Caco-2 (cell line): ENCODE data around the gene CEND1. TPM values are rescaled to one million over a fixed set of nuclear protein-coding genes. Genes with fewer than 3 reads are reported as not detected.
A peak's percentile ranks its signal among the peaks of the same experiment; 100 is the strongest.

Experiments
- BruUV-seq: library from RNA; stranded (reverse); fragments of 400-500 nt; replicated peaks from 2 replicates; lab custom pipeline; 2021; lab: Mats Ljungman, UMichigan
- CTCF ChIA-PET: fragments of 300-600 bp; sonication (Branson Sonifier 250); formaldehyde crosslinking; loops from one replicate; lab custom pipeline; 2022; ENCODE audit warnings: antibody characterized with exemption; lab: Charles Lee
- POLR2A ChIA-PET: fragments of 300-600 bp; sonication (Branson Sonifier 250); formaldehyde crosslinking; loops from one replicate; lab custom pipeline; 2022; ENCODE audit warnings: antibody characterized with exemption; lab: Charles Lee
- DNase-seq, 2 experiments: peaks; one replicate each; pipeline versions ENCODE4 v3.0.0 to v3.0.0-alpha.2; 2020 to 2022
- H3K27me3 ChIP-seq: replicated peaks from 2 replicates; pipeline ENCODE4 v1.6.0; 2011; ENCODE audit warnings: low read length; ENCODE audit not compliant: control insufficient read depth, insufficient read depth
- H3K36me3 ChIP-seq: 2 replicates; pipeline ENCODE4 v1.5.1; 2011; ENCODE audit warnings: low read length; ENCODE audit not compliant: control insufficient read depth, insufficient read depth
- H3K4me1 ChIP-seq: fragments of 250-450 bp; sonication (Bioruptor Pico); 2 replicates; pipeline ENCODE4 v1.5.1; 2020; ENCODE audit warnings: mild to moderate bottlenecking
- H3K4me3 ChIP-seq: 2 replicates; pipeline ENCODE4 v1.5.1; 2011; ENCODE audit warnings: low read depth, mild to moderate bottlenecking, control low read depth, low read length
- H3K9me3 ChIP-seq: fragments of 250-450 bp; sonication (Bioruptor Pico); 2 replicates; pipeline ENCODE4 v1.5.1; 2020; ENCODE audit warnings: mild to moderate bottlenecking, moderate library complexity
- H3K27ac Mint-ChIP-seq: one replicate; pipeline ENCODE4 v1.8.0; 2022; ENCODE audit warnings: mixed read lengths; ENCODE audit not compliant: unreplicated experiment
- H3K27me3 Mint-ChIP-seq: one replicate; pipeline ENCODE4 v1.8.0; 2022; ENCODE audit warnings: mixed read lengths; ENCODE audit not compliant: insufficient read depth, unreplicated experiment
- H3K36me3 Mint-ChIP-seq: one replicate; pipeline ENCODE4 v1.8.0; 2022; ENCODE audit warnings: mild to moderate bottlenecking, mixed read lengths; ENCODE audit not compliant: insufficient read depth, unreplicated experiment
- H3K4me1 Mint-ChIP-seq: one replicate; pipeline ENCODE4 v1.8.0; 2022; ENCODE audit warnings: low read depth, mixed read lengths; ENCODE audit not compliant: unreplicated experiment
- H3K4me3 Mint-ChIP-seq: one replicate; pipeline ENCODE4 v1.8.0; 2022; ENCODE audit warnings: mild to moderate bottlenecking, moderate library complexity, mixed read lengths; ENCODE audit not compliant: unreplicated experiment
- H3K9me3 Mint-ChIP-seq: one replicate; pipeline ENCODE4 v1.8.0; 2022; ENCODE audit warnings: mixed read lengths; ENCODE audit not compliant: unreplicated experiment
- intact Hi-C: fragments of 100-400 bp; cut with micrococcal nuclease; formaldehyde crosslinking; loops from one replicate; pipeline ENCODE4 v1.10.0; 2022; ENCODE audit not compliant: unreplicated experiment
- total RNA-seq: library from RNA; stranded (reverse); gene quantifications from 2 replicates; pipeline ENCODE4 v1.2.3, GENCODE V29; 2022
- TF ChIP-seq, protein P1 (sequence below), 2 experiments: fragments of 200-600 bp in 1 of 2; IDR thresholded peaks; 1 replicate in 1 of 2; 2 replicates in 1 of 2; pipeline versions ENCODE4 v1.5.1 to v1.8.0; 2011 to 2022; ENCODE audit warnings: antibody characterized with exemption in 1 of 2, control low read depth in 1 of 2, inconsistent platforms in 1 of 2, low read depth in 1 of 2, low read length in 1 of 2, mild to moderate bottlenecking in 1 of 2, moderate library complexity in 1 of 2; ENCODE audit not compliant: insufficient read depth in 1 of 2, severe bottlenecking in 1 of 2, unreplicated experiment in 1 of 2

The CEND1 gene
- total RNA-seq, 1 experiment from 2014 or later, result not detected

DNA sequence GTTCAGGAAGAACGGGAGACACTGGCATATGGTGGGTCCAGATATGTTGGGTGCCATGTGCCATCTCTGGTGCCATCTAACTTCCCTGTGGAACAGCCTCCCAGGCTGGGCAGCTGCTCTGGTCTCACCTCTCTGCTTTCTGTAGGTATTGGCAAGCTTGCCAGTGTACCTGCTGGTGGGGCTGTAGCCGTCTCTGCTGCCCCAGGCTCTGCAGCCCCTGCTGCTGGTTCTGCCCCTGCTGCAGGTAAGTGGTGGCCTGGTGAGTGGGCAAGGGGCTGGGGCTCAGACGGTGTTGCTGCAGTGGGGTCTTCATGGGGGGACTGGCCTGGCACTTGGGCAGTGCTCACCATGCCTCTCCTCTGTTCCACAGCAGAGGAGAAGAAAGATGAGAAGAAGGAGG is 22.5 kb upstream of the CEND1 start:
- BruUV-seq, result no TSS peak
- peak overlapping the region; percentile 99 for H3K27ac Mint-ChIP-seq
- no peak overlapping the region for H3K4me3 ChIP-seq
- peaks cover 76% of the 10 kb centered on the region for H3K36me3 Mint-ChIP-seq
- ChIA-PET CTCF (interaction anchor here (0.6 kb wide), 1 partner anchor 11 kb away, joined by 4 read pairs; no protein-coding TSS in a partner anchor), POLR2A (no interaction called here)
- peaks cover 4% of the 10 kb centered on the region; the same call in 1 of the 2 replicates for H3K4me1 ChIP-seq
- H3K9me3 ChIP-seq, result no peaks in the 10 kb centered on the region
- intact Hi-C loops, result no loop called here
- no peak for DNase-seq
- peaks cover 14% of the 10 kb centered on the region for H3K36me3 ChIP-seq
- no peaks in the 10 kb centered on the region for H3K9me3 Mint-ChIP-seq
- H3K27me3 ChIP-seq, result no peaks in the 10 kb centered on the region
- no peaks in the 10 kb centered on the region for H3K4me1 Mint-ChIP-seq
- H3K27me3 Mint-ChIP-seq, result no peaks in the 10 kb centered on the region
- no peak overlapping the region for H3K4me3 Mint-ChIP-seq
- TF ChIP-seq, protein P1, sequence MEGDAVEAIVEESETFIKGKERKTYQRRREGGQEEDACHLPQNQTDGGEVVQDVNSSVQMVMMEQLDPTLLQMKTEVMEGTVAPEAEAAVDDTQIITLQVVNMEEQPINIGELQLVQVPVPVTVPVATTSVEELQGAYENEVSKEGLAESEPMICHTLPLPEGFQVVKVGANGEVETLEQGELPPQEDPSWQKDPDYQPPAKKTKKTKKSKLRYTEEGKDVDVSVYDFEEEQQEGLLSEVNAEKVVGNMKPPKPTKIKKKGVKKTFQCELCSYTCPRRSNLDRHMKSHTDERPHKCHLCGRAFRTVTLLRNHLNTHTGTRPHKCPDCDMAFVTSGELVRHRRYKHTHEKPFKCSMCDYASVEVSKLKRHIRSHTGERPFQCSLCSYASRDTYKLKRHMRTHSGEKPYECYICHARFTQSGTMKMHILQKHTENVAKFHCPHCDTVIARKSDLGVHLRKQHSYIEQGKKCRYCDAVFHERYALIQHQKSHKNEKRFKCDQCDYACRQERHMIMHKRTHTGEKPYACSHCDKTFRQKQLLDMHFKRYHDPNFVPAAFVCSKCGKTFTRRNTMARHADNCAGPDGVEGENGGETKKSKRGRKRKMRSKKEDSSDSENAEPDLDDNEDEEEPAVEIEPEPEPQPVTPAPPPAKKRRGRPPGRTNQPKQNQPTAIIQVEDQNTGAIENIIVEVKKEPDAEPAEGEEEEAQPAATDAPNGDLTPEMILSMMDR (IDR thresholded peaks at IDR 0.05; ENCODE audit: insufficient read depth in 1 of 2, low read depth in 1 of 2, low read length in 1 of 2, severe bottlenecking in 1 of 2, unreplicated experiment in 1 of 2), result no peak

DNA sequence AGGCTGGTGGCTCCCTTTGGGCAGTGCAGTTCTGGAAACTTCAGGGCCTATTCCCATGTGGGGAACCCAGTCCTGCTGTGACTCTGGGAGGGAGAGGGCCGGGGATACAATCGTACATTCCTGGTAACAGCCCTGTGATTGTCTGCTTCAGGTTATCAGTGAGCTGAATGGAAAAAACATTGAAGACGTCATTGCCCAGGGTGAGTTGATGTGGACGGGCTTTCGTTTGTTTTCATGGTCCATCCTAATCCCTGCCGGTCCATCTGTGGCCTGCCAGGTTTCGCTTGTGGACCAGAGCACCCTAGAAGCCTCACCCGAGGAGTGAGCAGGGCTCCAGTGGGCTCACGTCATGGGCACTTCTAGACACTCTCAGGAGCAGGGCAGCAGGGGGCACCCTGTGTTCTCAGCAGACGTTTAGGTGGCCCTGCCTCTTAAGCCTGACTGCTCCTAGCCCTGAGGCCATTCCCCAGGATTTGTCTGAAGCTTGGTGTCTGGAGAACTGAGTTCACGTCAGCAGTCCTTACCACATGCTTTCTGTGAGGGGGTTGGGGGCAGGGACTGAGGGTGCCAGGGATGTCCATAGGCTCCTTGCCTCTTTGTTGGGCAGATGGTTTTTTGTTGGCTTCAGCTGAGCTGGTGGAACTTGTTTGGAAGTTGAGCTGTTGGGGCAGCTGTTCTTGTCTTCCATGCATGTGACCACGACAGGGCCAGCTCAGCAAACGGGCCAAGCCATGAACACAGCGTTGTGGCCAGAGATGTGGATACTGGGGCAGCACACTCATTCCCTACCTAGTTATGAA is 21.8 kb upstream of the CEND1 start:
- no peak for DNase-seq
- TF ChIP-seq, protein P1 (IDR thresholded peaks at IDR 0.05; ENCODE audit: insufficient read depth in 1 of 2, low read depth in 1 of 2, low read length in 1 of 2, severe bottlenecking in 1 of 2, unreplicated experiment in 1 of 2), result no peak
- Histone ChIP-seq H3K4me1 (peaks cover 4% of the 10 kb centered on the region; the same call in 1 of the 2 replicates), H3K36me3 (peaks cover 14% of the 10 kb centered on the region), H3K9me3 (no peaks in the 10 kb centered on the region), H3K4me3 (peak overlapping the region; percentile 98; the same call in 1 of the 2 replicates), H3K27me3 (no peaks in the 10 kb centered on the region)
- Mint-ChIP-seq H3K27me3 (no peaks in the 10 kb centered on the region), H3K27ac (peak overlapping the region; percentile 99), H3K4me3 (peak overlapping the region; percentile 98), H3K9me3 (no peaks in the 10 kb centered on the region), H3K36me3 (peaks cover 75% of the 10 kb centered on the region), H3K4me1 (no peaks in the 10 kb centered on the region)
- no TSS peak for BruUV-seq
- POLR2A ChIA-PET, result no interaction called here
- intact Hi-C loops, result no loop called here
- CTCF ChIA-PET, result interaction anchor here (0.6 kb wide), 1 partner anchor 12 kb away, joined by 4 read pairs; no protein-coding TSS in a partner anchor

DNA sequence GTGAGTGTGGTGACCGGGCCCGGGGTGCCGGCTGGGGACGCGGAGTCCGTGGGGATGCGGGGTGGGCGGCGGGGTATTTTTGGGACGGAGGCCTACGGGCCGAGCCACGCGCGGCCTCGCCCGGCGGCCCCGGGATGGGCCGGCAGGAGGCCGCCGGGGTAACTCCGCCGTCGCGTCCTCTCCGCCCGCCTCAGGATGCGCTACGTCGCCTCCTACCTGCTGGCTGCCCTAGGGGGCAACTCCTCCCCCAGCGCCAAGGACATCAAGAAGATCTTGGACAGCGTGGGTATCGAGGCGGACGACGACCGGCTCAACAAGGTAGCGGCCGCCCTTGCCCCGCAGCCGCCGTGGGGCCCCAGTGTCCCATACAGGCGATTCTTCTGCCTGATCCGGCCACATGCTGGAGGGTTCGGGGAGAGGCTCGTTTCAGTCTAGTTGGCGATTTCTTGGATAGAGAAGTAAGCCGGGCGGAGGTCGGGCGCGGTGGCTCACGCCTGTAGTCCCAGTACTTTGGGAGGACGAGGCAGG is 20.2 kb upstream of the CEND1 start:
- Mint-ChIP-seq H3K36me3 (peaks cover 67% of the 10 kb centered on the region), H3K27ac (peak overlapping the region; percentile 99), H3K9me3 (no peaks in the 10 kb centered on the region), H3K4me3 (peak overlapping the region; percentile 98), H3K27me3 (no peaks in the 10 kb centered on the region), H3K4me1 (no peaks in the 10 kb centered on the region)
- TF ChIP-seq, protein P1 (IDR thresholded peaks at IDR 0.05; ENCODE audit: insufficient read depth in 1 of 2, low read depth in 1 of 2, low read length in 1 of 2, severe bottlenecking in 1 of 2, unreplicated experiment in 1 of 2), result no peak
- Histone ChIP-seq H3K27me3 (no peaks in the 10 kb centered on the region), H3K36me3 (peaks cover 14% of the 10 kb centered on the region), H3K4me3 (peak overlapping the region; percentile 98), H3K9me3 (no peaks in the 10 kb centered on the region), H3K4me1 (peaks cover 8% of the 10 kb centered on the region; the same call in 1 of the 2 replicates)
- DNase-seq, result peak in 1 of 2 experiments; percentile 48
- POLR2A ChIA-PET, result interaction anchor here (0.6 to 1.6 kb wide), 10 partner anchors 9 to 117 kb away, joined by 3 to 35 read pairs (median 4); partner anchors contain the start of genes CRACR2B, DEAF1, PNPLA2 and TSPAN4
- intact Hi-C loops, result no loop called here
- CTCF ChIA-PET, result no interaction called here
- BruUV-seq, result TSS peak; percentile 71
